Activated T-cell treated with anti-CD3 and anti-CD28 coated beads, Interleukin-2, amount 50 U/mL, for 1 hour (primary cell): ENCODE measurements around the gene VSTM2B.

ENCODE experiments used
- DNase-seq: peaks from one replicate; pipeline ENCODE4 v3.0.0-alpha.2; 2020

Gene VSTM2B

GRCh38 chr19:29571181-29571580 lies 45.4 kb downstream of the VSTM2B start:
- no peak for DNase-seq

- DNase-seq, result no peak
Measured at GRCh38 chr19:29573486-29573885, 47.7 kb downstream of the VSTM2B start.

- DNase-seq, result no peak
Measured at GRCh38 chr19:29574510-29574909, 48.7 kb downstream of the VSTM2B start.

GRCh38 chr19:29576046-29576606 lies 50.3 kb downstream of the VSTM2B start:
- DNase-seq, result no peak

DNA sequence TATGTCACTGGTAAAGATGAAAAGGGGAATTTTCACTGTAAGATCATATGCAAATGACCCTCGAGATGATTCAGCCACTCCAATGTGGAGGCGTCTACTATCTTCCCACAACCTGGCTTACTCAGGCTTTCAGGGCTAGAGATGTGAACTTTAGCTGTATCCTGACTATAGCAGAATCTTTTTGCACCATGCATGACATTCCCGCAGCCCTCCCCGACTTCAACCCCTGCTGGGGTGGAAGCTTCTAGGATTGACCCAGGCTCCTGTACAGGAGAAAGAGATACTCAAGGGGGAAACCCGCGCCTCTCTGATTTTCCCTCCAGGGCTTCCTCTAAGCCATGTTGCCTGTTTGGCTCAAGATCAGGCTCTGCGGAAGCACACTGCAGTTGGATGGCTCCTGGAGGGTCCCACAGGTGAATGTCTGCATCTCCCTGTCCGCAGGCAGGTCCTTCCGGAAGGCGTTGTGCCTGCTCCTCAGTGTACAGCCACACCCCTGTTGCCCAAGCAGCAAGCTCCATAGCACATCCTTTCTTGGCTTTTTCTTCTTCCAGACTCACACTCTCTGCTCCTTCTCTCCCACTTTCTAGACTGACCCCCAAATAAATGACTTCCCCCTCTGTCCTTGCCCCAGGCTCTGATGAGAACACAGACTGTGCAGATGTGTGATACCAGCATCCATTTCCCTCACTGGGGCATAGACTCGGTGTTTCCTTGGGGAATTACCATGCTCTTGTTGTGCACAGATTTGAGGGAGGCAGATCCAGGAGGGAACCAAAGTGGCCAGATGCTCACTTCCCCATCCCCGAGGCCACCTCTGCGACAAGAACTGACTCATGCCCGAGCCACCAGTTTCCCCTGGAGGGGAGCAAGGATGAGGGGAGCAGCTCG lies 51.2 kb downstream of the VSTM2B start:
- no peak for DNase-seq

DNA sequence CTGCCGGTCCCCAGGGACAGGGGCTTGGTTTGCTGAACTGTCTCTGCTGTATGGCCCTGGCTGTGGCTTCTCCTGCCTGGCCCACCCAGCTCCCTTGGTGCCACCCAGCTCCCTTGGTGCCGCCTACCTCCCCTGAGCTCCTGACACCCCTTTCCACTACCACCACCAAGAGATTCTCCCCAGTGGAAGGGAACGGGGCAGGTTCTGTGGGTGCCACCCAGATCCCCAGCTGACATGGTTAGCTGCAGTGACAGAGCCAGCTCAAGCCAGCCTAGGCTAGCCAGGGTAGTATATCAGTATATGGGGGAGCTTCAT lies 51.8 kb downstream of the VSTM2B start:
- no peak for DNase-seq

GRCh38 chr19:29578349-29578748 lies 52.6 kb downstream of the VSTM2B start:
- DNase-seq, result no peak

- no peak for DNase-seq
Measured at GRCh38 chr19:29579308-29579910, 53.6 kb downstream of the VSTM2B start.

DNA sequence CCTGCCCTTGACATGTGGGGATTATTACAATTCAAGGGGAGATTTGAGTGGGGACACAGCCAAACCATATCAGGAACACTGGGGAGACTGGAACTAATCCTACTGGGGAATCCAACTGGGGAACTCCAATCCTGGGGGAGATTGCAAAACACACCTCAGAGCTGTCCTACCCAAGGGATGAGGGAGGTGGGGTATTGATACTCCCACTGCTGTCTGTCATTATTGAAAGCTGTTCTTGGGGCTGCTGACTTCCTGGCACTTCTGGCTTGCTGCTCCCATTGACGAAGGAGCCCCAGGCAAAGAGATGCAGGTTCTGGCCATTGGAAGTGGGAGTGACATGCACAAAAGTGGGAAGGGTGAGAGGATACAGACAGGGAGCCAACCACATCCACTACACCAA lies 55.6 kb downstream of the VSTM2B start:
- no peak for DNase-seq

DNA sequence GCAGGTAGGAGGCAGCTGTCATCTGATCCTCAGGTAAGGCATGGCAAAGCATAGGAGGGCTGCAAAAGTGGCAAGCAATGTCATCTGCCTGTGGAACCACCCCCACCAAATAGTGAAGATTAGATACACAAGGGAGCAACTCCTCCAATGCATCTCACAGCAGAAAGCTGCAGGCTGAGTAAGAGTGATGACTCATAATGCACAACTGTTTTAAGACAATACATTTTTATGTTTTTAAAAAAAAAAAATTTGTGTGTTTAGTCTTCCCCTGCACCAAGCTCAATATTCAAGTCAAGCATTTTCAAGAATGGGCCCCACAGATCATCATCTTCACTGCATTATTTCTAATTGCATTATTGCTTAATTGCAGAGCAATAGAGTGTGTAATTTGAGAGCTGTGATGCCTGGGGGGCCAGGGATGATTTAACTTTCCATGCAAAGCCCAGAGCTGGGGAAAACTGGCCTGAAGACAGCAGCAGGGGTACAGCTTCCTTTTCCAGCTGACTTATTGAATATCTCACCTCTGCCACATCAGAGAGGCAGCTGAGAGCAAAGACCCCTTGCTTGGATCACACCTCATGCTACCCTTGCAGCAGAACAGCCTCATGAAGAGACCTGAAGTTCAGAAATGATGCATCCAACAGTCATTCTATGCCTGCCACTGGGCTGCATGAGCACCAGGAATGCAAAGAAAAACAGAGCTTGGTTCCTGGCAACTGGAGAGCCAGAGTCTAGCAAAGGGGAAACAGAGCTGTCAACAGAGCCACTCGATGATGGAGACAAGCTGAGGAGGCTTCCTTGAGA lies 57.6 kb downstream of the VSTM2B start:
- DNase-seq, result no peak

- DNase-seq, result no peak
Measured at GRCh38 chr19:29586401-29586800, 60.6 kb downstream of the VSTM2B start.

- DNase-seq, result no peak
Measured at GRCh38 chr19:29587059-29587458, 61.3 kb downstream of the VSTM2B start.

DNA sequence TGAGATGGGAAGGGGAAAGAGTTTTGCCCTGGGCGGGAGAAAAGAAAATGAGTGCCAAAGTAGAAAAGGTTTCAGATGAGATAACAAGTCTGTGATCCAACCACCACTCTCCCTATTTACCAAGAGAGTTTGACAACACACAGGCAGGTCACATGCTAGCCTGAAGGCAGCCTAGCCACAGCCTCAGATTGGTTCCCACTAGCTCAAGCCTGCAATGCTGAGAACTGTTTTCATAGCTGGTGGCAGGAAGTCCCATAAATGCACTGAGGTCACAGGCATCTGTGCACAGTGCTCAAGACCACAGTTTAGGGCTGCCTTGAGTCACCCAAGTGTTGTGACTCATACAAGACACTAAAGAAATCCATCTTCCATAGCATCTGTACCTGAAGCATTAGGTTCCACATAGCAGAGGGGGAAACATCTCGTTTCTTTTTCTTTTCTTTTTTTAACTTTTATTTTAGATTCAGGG lies 61.8 kb downstream of the VSTM2B start:
- peak; percentile 27 for DNase-seq

DNA sequence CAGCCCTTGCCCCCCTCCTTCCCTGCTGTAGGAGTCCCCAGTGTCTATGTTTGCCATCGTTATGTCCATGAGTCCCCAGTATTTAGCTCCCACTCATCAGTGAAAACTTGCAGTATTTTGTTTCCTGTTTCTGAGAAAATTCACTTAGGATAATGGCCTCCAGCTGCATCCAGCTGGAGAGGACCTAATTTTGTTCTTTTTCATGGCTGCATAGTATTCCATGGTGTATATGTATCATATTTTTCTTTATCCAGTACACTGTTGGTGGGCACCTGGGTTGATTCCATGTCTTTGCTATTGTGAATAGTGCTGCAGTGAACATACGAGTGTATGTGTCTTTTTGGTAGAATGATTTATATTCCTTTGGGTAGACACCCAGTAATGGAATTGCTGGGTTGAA lies 62.3 kb downstream of the VSTM2B start:
- DNase-seq, result no peak

DNA sequence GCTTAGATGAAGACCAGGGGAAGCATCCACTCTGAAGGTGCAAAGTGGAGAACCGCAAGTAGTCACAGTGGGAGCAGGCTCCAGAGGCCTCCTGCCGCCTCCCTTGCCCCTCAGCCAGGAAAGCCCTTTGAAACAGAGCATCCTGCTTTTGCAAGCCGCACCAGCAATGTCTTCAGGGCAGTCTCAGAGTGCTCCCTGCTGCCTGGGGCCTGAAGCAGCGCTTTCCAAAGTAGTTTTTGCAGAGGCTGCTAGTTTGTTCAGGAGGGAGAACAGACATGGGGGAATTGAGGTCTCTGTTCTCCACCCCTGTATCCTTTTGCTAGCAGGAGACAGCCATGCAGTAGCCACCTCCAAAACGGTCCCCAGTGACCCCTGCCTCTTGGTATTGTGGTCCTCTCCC lies 64.5 kb downstream of the VSTM2B start:
- no peak for DNase-seq

- no peak for DNase-seq
Measured at GRCh38 chr19:29591670-29592069, 65.9 kb downstream of the VSTM2B start.

GRCh38 chr19:29593869-29594268 lies 68.1 kb downstream of the VSTM2B start:
- DNase-seq, result no peak

DNA sequence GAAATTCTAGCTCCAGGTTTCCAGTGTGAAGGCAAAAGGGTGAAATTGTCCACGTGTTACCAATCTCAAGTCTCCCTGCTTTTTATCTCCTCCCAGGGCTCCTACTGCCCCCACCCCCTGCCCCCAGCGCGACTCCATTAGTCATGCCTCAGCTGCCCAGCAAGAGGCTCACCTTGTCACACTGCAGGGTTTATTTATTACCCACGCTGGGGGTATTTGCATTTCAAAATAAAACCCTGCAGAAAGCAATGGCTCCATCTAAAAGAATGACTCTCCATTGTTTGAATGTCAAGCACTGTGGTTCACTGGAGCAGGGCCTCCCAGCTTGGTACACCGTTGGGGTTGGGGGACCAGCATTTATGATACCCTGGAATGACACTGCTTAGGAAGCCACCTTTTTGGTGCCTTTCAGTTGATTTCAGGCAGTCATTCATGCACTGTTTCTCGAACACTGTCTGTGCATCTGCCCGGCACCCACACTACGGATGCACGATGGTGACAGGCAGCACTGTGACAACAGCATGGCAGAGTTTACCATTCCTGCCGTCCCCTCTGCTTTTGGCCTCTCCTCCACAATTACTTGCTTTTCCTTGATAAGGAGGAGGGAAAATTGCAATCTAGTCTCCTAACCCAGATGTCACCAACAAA lies 70.4 kb downstream of the VSTM2B start:
- DNase-seq, result no peak

DNA sequence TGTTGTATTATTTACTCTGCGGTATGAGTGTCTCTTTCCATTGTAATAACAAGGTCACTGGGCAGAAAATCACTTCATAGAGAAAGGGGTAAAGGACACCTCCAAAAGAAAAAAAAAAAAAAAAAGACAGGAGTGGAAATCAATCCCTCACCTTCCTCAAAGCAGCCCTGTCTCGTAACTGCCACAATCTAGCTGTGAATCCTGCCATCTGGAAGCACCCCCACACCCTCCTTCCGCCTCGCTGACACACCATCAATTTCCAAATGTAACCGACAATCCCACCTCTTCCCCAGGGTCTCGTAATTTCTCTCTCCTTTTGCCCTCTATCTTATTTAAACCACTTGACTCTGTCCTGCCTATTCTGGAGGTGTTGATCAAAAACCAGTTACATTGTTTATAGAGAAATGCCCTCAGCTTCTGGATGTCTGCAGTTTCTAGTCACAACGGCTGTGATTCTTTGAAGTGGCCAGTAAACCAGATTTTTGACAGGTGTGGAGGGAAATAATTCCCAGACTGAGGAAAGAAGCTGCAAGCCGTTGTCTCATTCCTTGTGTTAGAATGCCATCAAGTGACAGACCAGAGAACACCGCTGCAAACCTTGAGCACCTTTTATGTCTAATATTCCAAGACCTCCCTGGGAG lies 71.2 kb downstream of the VSTM2B start:
- DNase-seq, result no peak

DNA sequence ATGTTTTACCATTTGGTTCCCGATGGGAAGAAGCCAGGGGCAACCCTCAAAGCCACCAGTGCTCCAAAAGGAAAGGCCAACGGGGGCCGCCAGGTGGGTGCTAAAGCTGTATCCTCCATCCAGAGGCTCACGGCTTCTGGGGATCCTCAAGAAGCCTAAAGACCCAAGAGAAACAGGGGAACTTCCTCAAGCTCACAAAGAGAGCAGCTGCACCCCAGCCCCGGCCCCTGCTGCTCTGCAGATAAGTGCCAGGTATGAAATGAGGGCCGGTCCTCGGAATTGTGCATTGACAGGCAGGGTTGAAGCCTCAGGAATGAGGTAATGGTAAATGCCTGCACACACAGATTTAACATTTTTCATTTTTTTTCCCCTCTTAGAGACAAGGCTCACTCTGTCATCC lies 72.2 kb downstream of the VSTM2B start:
- no peak for DNase-seq

- DNase-seq, result no peak
Measured at GRCh38 chr19:29598496-29598895, 72.7 kb downstream of the VSTM2B start.

GRCh38 chr19:29603308-29603707 lies 77.5 kb downstream of the VSTM2B start:
- no peak for DNase-seq
